Upper lobe of left lung (tissue), 4 donors: ENCODE measurements around the gene CSAG3.
"Not testable (repeated sequence)": the region's sequence is repeated elsewhere in the genome, so short reads cannot be mapped to it uniquely, and the experiment has no call there.

Experiments
- POLR2A ChIP-seq, 4 donors: fragments of 450-650 bp; IDR thresholded peaks; one replicate each; pipeline ENCODE4 v1.5.1; 2016 to 2017; ENCODE audit warnings: antibody characterized with exemption in 4 of 4, mild to moderate bottlenecking in 2 of 4
- TF ChIP-seq, protein P1 (sequence below), 6 experiments: fragments of 450-650 bp in 4 of 6; fragments of 200-600 bp in 2 of 6; sonication (generic) in 2 of 6; IDR thresholded peaks; one replicate each; pipeline ENCODE4 v1.5.1; 2016 to 2019; ENCODE audit warnings: antibody characterized with exemption in 6 of 6

DNA sequence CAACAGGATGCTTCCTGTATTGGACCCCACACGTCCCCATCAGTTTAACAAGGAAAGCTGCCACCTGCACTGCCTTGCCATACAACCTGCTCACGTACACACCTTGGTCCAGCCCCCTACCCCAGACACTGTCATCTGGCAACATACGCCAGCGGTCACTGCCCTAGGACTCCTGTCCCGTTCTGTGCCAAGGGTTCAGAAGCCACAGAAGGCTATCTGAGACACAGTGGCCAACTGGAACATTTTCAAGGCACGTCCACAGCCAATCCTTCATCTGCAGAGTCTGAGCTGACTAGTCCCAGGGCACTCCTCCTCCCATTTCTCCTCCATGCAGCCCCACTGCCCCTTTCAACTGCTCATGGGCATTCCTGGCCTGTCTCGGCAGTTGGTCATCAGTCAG is 2.6 kb downstream of the CSAG3 start:
- TF ChIP-seq POLR2A (IDR thresholded peaks at IDR 0.05): not testable (repeated sequence)
- TF ChIP-seq, protein P1, sequence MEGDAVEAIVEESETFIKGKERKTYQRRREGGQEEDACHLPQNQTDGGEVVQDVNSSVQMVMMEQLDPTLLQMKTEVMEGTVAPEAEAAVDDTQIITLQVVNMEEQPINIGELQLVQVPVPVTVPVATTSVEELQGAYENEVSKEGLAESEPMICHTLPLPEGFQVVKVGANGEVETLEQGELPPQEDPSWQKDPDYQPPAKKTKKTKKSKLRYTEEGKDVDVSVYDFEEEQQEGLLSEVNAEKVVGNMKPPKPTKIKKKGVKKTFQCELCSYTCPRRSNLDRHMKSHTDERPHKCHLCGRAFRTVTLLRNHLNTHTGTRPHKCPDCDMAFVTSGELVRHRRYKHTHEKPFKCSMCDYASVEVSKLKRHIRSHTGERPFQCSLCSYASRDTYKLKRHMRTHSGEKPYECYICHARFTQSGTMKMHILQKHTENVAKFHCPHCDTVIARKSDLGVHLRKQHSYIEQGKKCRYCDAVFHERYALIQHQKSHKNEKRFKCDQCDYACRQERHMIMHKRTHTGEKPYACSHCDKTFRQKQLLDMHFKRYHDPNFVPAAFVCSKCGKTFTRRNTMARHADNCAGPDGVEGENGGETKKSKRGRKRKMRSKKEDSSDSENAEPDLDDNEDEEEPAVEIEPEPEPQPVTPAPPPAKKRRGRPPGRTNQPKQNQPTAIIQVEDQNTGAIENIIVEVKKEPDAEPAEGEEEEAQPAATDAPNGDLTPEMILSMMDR (IDR thresholded peaks at IDR 0.05): not testable (repeated sequence)
